ENCODE measurements around the gene PRICKLE1. TPM values are rescaled to one million over a fixed set of nuclear protein-coding genes. Genes with fewer than 3 reads are reported as not detected.

Gene PRICKLE1
- total and polyA plus RNA-seq, 4 donors: 0.50 to 34.9 (median 14.8) TPM

DNA sequence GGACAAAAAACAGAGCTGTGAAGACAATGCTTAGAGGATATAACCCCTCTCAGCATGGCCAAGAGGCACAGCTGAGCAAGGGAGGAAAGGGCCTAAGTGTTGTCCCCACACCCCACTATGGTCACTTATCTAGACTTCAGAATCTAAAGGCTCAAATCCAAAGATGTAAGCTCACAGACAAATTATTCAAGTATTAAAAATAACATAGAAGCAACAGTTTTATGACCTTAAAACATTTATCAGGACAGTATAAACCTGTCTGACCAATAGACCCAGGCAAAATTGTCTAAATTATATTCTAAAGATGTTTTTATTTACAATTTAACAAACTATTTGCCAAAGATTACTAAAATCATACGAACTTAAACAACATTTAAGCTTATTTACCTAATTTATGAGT, 28.1 kb upstream of the PRICKLE1 start:
- no peak for DNase-seq
- H3K9me3 ChIP-seq (ENCODE audit: control insufficient read depth, low read length): peaks cover 5% of the 10 kb centered on the region
- H3K27me3 ChIP-seq (ENCODE audit: control insufficient read depth in 1 of 2, insufficient read depth in 2 of 2, low read length in 1 of 2): no peaks in the 10 kb centered on the region
- WGBS, 2 donors: 83 to 90% methylated on average over 1 of the region's 1 CpG
- H3K4me3 ChIP-seq (ENCODE audit: low read length in 2 of 2): no peak overlapping the region
- intact Hi-C loops (cut with DNase I): no loop called here
- H3K36me3 ChIP-seq (ENCODE audit: control insufficient read depth in 1 of 2, insufficient read depth in 2 of 2, low read length in 1 of 2): no peaks in the 10 kb centered on the region
- no peak for ATAC-seq (ENCODE audit: low FRiP score)
- no peak overlapping the region for H3K27ac ChIP-seq (ENCODE audit: low read depth in 1 of 2, low read length in 2 of 2)
- H3K4me1 ChIP-seq (ENCODE audit: control insufficient read depth in 1 of 2, insufficient read depth in 2 of 2, low read length in 2 of 2): no peaks in the 10 kb centered on the region

DNA sequence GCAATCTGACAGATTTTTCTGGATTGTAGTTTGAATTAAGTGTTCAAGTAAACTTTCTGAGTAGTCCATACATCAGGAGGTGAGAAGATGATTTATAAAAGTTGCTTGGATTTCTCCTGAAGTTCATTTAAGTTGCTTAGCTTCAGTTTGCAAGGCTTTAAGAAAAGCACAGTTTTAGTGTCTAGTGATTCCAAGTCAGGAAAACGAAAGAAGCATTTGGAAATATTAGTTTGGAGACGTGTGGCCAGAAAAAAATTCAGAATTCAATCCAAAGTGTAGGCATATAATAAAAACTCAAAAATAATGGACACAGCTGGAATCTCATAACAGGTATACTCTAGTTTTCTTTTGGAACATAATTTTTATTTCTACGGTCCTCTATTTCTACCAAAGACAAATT, 25.5 kb upstream of the PRICKLE1 start:
- Histone ChIP-seq H3K4me3 (ENCODE audit: low read length in 2 of 2) (no peak overlapping the region), H3K36me3 (ENCODE audit: control insufficient read depth in 1 of 2, insufficient read depth in 2 of 2, low read length in 1 of 2) (no peaks in the 10 kb centered on the region), H3K9me3 (ENCODE audit: control insufficient read depth, low read length) (peaks cover 3% of the 10 kb centered on the region), H3K4me1 (ENCODE audit: control insufficient read depth in 1 of 2, insufficient read depth in 2 of 2, low read length in 2 of 2) (peaks cover 0 to 1% of the 10 kb centered on the region in 2 donors), H3K27ac (ENCODE audit: low read depth in 1 of 2, low read length in 2 of 2) (no peak overlapping the region), H3K27me3 (ENCODE audit: control insufficient read depth in 1 of 2, insufficient read depth in 2 of 2, low read length in 1 of 2) (no peaks in the 10 kb centered on the region)
- intact Hi-C loops (cut with DNase I): no loop called here
- DNase-seq (no peak), ATAC-seq (ENCODE audit: low FRiP score) (no peak)
- whole genome bisulfite sequencing, 2 donors: 37 to 38% methylated on average over 3 of the region's 3 CpGs

DNA sequence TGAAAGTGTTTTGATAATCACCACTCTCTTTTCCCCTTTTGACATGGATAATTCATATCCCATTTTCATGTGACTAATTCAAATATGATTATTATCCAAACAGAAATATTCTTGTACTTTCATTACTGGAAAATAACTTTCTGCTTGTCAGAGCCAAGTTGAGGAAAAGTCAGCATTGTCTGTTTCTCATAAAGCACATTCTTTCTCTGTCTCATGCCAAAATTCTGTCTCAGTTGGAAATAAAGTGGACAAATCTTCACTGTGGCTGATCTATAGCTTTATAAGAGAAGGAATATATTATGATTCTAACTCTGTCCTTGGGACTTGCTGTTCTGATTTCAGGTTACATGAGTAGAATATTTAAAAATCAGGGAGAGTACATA, 22.7 kb upstream of the PRICKLE1 start:
- DNase-seq (no peak), ATAC-seq (ENCODE audit: low FRiP score) (no peak)
- Histone ChIP-seq H3K9me3 (ENCODE audit: control insufficient read depth, low read length) (no peaks in the 10 kb centered on the region), H3K36me3 (ENCODE audit: control insufficient read depth in 1 of 2, insufficient read depth in 2 of 2, low read length in 1 of 2) (no peaks in the 10 kb centered on the region), H3K27ac (ENCODE audit: low read depth in 1 of 2, low read length in 2 of 2) (no peak overlapping the region), H3K27me3 (ENCODE audit: control insufficient read depth in 1 of 2, insufficient read depth in 2 of 2, low read length in 1 of 2) (no peaks in the 10 kb centered on the region), H3K4me3 (ENCODE audit: low read length in 2 of 2) (no peak overlapping the region), H3K4me1 (ENCODE audit: control insufficient read depth in 1 of 2, insufficient read depth in 2 of 2, low read length in 2 of 2) (peaks cover 0 to 1% of the 10 kb centered on the region in 2 donors)
- intact Hi-C loops (cut with DNase I): no loop called here

DNA sequence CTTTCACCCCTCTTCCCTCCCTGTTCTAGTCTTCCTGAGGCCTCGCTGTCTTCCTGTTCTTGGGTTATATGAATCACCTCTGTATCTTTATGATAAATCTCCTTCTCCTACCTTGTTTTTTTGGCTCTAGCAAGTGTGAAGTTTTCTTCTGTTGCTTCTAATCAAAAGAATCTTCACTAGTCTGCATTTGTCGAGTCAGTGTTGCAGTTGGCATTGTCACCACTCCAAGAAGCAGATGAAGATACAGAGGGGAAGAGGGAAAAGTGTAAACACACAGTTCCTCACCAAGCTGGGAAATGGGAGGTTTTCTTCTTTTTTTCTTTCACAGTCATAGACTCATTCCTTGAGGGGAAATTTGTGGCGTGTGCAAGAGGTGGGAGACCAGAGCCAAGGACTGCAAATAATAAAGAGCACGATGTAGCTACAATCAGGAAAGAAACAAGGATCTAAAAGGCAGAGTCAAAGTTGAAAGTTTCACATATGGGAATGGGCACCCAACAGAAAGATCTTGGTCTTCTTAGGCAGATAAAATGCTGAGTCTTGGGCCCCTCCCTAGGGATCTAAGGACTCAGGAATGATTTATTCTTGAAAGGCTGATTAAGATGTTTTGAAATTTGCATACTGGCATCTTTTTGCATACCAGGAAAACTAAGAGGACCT, 22.2 kb upstream of the PRICKLE1 start:
- Histone ChIP-seq H3K27me3 (ENCODE audit: control insufficient read depth in 1 of 2, insufficient read depth in 2 of 2, low read length in 1 of 2) (no peaks in the 10 kb centered on the region), H3K36me3 (ENCODE audit: control insufficient read depth in 1 of 2, insufficient read depth in 2 of 2, low read length in 1 of 2) (no peaks in the 10 kb centered on the region), H3K4me1 (ENCODE audit: control insufficient read depth in 1 of 2, insufficient read depth in 2 of 2, low read length in 2 of 2) (peaks cover 0 to 1% of the 10 kb centered on the region in 2 donors), H3K9me3 (ENCODE audit: control insufficient read depth, low read length) (no peaks in the 10 kb centered on the region), H3K4me3 (ENCODE audit: low read length in 2 of 2) (no peak overlapping the region), H3K27ac (ENCODE audit: low read depth in 1 of 2, low read length in 2 of 2) (no peak overlapping the region)
- DNase-seq: no peak
- intact Hi-C loops (cut with DNase I): no loop called here
- WGBS, 2 donors: 34 to 38% methylated on average over 4 of the region's 4 CpGs
- no peak for ATAC-seq (ENCODE audit: low FRiP score)

DNA sequence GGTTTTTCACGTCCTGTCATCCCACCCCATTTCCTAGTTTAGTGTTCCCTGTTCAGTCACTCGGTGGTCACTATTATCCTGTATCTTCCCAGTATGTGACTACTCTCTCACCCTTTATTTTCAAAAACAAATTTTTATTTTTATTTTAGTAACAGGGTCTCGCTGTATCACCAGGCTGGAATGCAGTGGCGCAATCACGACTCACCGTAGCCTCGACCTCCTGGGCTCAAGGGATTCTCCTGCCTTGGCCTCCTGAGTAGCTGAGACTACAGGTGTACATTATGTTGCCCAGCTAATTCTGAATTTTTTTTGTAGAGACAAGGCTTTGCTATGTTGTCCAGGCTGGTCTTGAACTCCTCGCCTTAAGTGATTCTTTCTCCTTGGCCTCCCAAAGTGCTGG, 20.1 kb upstream of the PRICKLE1 start:
- Histone ChIP-seq H3K27me3 (ENCODE audit: control insufficient read depth in 1 of 2, insufficient read depth in 2 of 2, low read length in 1 of 2) (no peaks in the 10 kb centered on the region), H3K4me3 (ENCODE audit: low read length in 2 of 2) (no peak overlapping the region), H3K4me1 (ENCODE audit: control insufficient read depth in 1 of 2, insufficient read depth in 2 of 2, low read length in 2 of 2) (peaks cover 0 to 1% of the 10 kb centered on the region in 2 donors), H3K27ac (ENCODE audit: low read depth in 1 of 2, low read length in 2 of 2) (no peak overlapping the region), H3K9me3 (ENCODE audit: control insufficient read depth, low read length) (no peaks in the 10 kb centered on the region), H3K36me3 (ENCODE audit: control insufficient read depth in 1 of 2, insufficient read depth in 2 of 2, low read length in 1 of 2) (no peaks in the 10 kb centered on the region)
- ATAC-seq (ENCODE audit: low FRiP score) (no peak), DNase-seq (no peak)
- 91 to 94% methylated on average over 8 of the region's 8 CpGs for WGBS, 2 donors
- intact Hi-C loops (cut with DNase I): no loop called here

DNA sequence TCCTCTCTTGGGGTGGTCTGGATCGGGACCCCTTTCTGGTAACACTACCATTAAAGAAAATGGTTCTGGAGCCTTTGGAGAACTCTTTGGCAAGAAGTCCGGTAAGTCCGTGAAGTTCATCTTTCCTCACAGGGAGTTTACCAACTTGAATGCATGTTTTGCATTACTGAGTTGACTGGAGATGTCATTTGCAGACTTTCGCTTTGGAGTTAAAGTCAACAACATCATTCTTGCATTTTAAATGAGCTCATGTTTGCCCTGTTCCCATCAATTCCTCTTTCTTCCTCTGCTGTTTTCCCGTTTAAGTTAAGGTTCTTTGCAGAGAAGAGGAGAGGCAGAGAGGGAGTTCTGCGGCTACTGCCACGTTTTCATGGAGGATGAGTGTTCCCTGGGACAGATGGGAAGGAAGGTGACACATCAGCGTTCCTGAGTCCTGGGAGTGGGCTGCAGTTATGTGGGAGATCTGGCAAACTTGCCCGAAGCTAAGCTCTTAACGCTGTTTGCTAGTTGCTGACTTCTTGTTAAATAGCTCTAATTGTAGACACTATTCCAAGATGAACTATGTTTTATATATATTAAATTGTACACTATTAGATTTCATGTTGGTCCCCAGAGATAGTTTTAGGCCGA, 18.8 kb upstream of the PRICKLE1 start:
- no peak for ATAC-seq (ENCODE audit: low FRiP score)
- no peaks in the 10 kb centered on the region for H3K36me3 ChIP-seq (ENCODE audit: control insufficient read depth in 1 of 2, insufficient read depth in 2 of 2, low read length in 1 of 2)
- H3K9me3 ChIP-seq (ENCODE audit: control insufficient read depth, low read length): no peaks in the 10 kb centered on the region
- H3K4me3 ChIP-seq (ENCODE audit: low read length in 2 of 2): no peak overlapping the region
- no peak for DNase-seq
- H3K4me1 ChIP-seq (ENCODE audit: control insufficient read depth in 1 of 2, insufficient read depth in 2 of 2, low read length in 2 of 2): peaks cover 0 to 1% of the 10 kb centered on the region in 2 donors
- no peaks in the 10 kb centered on the region for H3K27me3 ChIP-seq (ENCODE audit: control insufficient read depth in 1 of 2, insufficient read depth in 2 of 2, low read length in 1 of 2)
- intact Hi-C loops (cut with DNase I): no loop called here
- H3K27ac ChIP-seq (ENCODE audit: low read depth in 1 of 2, low read length in 2 of 2): no peak overlapping the region
- WGBS, 2 donors: 82 to 86% methylated on average over 11 of the region's 11 CpGs

DNA sequence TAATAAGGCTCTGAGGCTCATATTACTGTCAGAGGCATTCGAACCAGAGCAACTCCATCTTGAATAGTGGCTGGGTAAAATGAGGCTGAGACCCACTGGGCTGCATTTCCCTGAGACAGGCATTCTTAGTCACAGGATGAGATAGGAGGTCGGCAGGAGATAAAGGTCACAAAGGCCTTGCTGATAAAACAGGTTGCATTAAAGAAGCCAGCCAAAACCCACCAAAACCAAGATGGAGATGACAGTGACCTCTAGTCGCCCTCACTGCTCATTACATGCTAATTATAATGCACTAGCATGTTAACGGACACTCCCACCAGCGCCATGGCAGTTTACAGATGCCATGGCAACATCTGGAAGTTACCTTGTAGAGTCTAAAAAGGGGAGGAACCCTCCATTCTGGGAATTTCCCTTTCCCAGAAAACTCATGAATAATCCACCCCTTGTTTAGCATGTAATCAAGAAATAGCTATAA, 18.1 kb upstream of the PRICKLE1 start:
- Histone ChIP-seq H3K4me1 (ENCODE audit: control insufficient read depth in 1 of 2, insufficient read depth in 2 of 2, low read length in 2 of 2) (peaks cover 0 to 1% of the 10 kb centered on the region in 2 donors), H3K9me3 (ENCODE audit: control insufficient read depth, low read length) (no peaks in the 10 kb centered on the region), H3K27ac (ENCODE audit: low read depth in 1 of 2, low read length in 2 of 2) (no peak overlapping the region), H3K27me3 (ENCODE audit: control insufficient read depth in 1 of 2, insufficient read depth in 2 of 2, low read length in 1 of 2) (no peaks in the 10 kb centered on the region), H3K4me3 (ENCODE audit: low read length in 2 of 2) (no peak overlapping the region), H3K36me3 (ENCODE audit: control insufficient read depth in 1 of 2, insufficient read depth in 2 of 2, low read length in 1 of 2) (no peaks in the 10 kb centered on the region)
- intact Hi-C loops (cut with DNase I): no loop called here
- 76 to 77% methylated on average over 5 of the region's 5 CpGs for WGBS, 2 donors
- DNase-seq: no peak
- ATAC-seq (ENCODE audit: low FRiP score): no peak

DNA sequence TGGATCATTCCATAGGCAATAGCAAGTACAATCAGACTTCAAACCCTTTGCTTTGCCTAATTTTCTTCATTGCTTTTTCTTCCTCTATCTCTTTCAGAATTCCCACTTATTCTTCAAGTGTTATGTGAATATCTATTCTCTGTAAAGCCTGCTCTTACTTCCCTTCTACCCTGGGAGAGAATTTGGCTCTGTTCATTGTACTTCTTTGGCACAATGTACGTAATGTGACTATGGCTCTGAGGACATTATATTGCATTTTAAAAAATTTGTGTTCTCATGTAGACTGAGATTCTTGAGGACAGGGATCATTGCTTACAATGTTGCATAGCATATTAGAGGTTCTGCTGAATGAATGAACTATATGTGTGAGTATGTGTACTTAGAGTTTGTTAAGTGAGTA, 16.9 kb upstream of the PRICKLE1 start:
- ATAC-seq (ENCODE audit: low FRiP score): no peak
- intact Hi-C loops (cut with DNase I): no loop called here
- H3K36me3 ChIP-seq (ENCODE audit: control insufficient read depth in 1 of 2, insufficient read depth in 2 of 2, low read length in 1 of 2): no peaks in the 10 kb centered on the region
- no peak for DNase-seq
- no peak overlapping the region for H3K4me3 ChIP-seq (ENCODE audit: low read length in 2 of 2)
- H3K4me1 ChIP-seq (ENCODE audit: control insufficient read depth in 1 of 2, insufficient read depth in 2 of 2, low read length in 2 of 2): no peaks in the 10 kb centered on the region
- H3K27me3 ChIP-seq (ENCODE audit: control insufficient read depth in 1 of 2, insufficient read depth in 2 of 2, low read length in 1 of 2): no peaks in the 10 kb centered on the region
- WGBS, 2 donors: 44 to 46% methylated on average over 1 of the region's 1 CpG
- H3K27ac ChIP-seq (ENCODE audit: low read depth in 1 of 2, low read length in 2 of 2): no peak overlapping the region
- no peaks in the 10 kb centered on the region for H3K9me3 ChIP-seq (ENCODE audit: control insufficient read depth, low read length)

DNA sequence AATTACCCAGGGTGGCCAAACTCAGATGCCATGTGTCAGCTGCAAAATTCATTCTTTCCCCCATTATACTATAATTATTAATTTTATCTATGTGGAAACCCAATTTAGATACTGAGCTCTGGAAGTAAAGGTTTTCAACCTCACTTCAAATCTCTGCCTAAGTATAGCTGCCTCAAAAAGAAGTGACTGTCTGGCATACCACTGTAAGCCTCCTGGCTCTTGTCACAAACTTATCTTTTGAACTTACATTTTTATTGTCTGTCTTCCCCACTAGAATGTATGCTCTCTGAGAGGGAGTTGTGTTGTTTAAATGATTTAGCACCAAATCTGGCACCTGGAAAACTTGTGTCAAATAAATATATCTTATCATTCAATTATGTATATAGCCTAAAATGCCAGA, 16.1 kb upstream of the PRICKLE1 start:
- no peak for DNase-seq

More for the DNA sequence above, 16.1 kb upstream of the PRICKLE1 start:
- Histone ChIP-seq H3K4me1 (ENCODE audit: control insufficient read depth in 1 of 2, insufficient read depth in 2 of 2, low read length in 2 of 2) (no peaks in the 10 kb centered on the region), H3K27me3 (ENCODE audit: control insufficient read depth in 1 of 2, insufficient read depth in 2 of 2, low read length in 1 of 2) (no peaks in the 10 kb centered on the region), H3K27ac (ENCODE audit: low read depth in 1 of 2, low read length in 2 of 2) (no peak overlapping the region), H3K4me3 (ENCODE audit: low read length in 2 of 2) (no peak overlapping the region), H3K36me3 (ENCODE audit: control insufficient read depth in 1 of 2, insufficient read depth in 2 of 2, low read length in 1 of 2) (no peaks in the 10 kb centered on the region), H3K9me3 (ENCODE audit: control insufficient read depth, low read length) (no peaks in the 10 kb centered on the region)
- ATAC-seq (ENCODE audit: low FRiP score): no peak
- intact Hi-C loops (cut with DNase I): no loop called here
